ENCODE data around the gene TSNAXIP1.
A peak's percentile ranks its signal among the peaks of the same experiment; 100 is the strongest.

Gene TSNAXIP1

GRCh38 chr16:67775273-67775672 lies 31.4 kb upstream of the TSNAXIP1 start:
- no peak overlapping the region for H3K4me2 ChIP-seq
- peaks cover 0 to 28% (median 18%) of the 10 kb centered on the region in 10 experiments; a peak in 16 of 20 replicates for H3K4me1 ChIP-seq
- no peak for TF ChIP-seq Cebpa-rat (IDR thresholded peaks at IDR 0.05)
- H3K27ac ChIP-seq: no peak overlapping the region
- H3K9me3 ChIP-seq (replicated peaks in 1 of 11): no peaks in the 10 kb centered on the region
- peaks cover 25 to 99% (median 54%) of the 10 kb centered on the region in 11 experiments; a peak in 21 of 22 replicates for H4K20me1 ChIP-seq
- no peak overlapping the region for H3K4me3 ChIP-seq
- H3K36me3 ChIP-seq: peaks cover 23 to 71% (median 53%) of the 10 kb centered on the region in 11 experiments
- no peaks in the 10 kb centered on the region for H3K27me3 ChIP-seq
- H3K9ac ChIP-seq: no peak overlapping the region

- H3K4me1 ChIP-seq: peaks cover 0 to 37% (median 9%) of the 10 kb centered on the region in 10 experiments; a peak in 11 of 20 replicates
- peaks cover 0 to 5% (median 0%) of the 10 kb centered on the region in 11 experiments; a peak in 2 of 22 replicates for H3K9me3 ChIP-seq (replicated peaks in 1 of 11)
- peaks cover 36 to 100% (median 61%) of the 10 kb centered on the region in 11 experiments; a peak in 20 of 22 replicates for H4K20me1 ChIP-seq
- H3K27me3 ChIP-seq: no peaks in the 10 kb centered on the region
- H3K9ac ChIP-seq: no peak overlapping the region
- H3K4me2 ChIP-seq: 0 out of 22 replicates have a peak overlapping the region, but pooled peaks of 1 of the 11 experiments have one; percentile 0
- H3K36me3 ChIP-seq: peaks cover 18 to 71% (median 39%) of the 10 kb centered on the region in 11 experiments; a peak in 21 of 22 replicates
- H3K4me3 ChIP-seq: no peak overlapping the region
- no peak for TF ChIP-seq Cebpa-rat (IDR thresholded peaks at IDR 0.05)
- no peak overlapping the region for H3K27ac ChIP-seq
Measured at GRCh38 chr16:67779256-67780014, 27.3 kb upstream of the TSNAXIP1 start.

GRCh38 chr16:67780847-67781564 lies 25.7 kb upstream of the TSNAXIP1 start:
- H3K36me3 ChIP-seq: peaks cover 30 to 73% (median 46%) of the 10 kb centered on the region in 11 experiments
- H3K4me2 ChIP-seq: no peak overlapping the region; a peak in 1 of 22 replicates
- no peaks in the 10 kb centered on the region for H3K27me3 ChIP-seq
- H3K27ac ChIP-seq: no peak overlapping the region
- peaks cover 0 to 34% (median 9%) of the 10 kb centered on the region in 10 experiments; a peak in 10 of 20 replicates for H3K4me1 ChIP-seq
- TF ChIP-seq Cebpa-rat (IDR thresholded peaks at IDR 0.05): no peak
- peaks cover 0 to 16% (median 0%) of the 10 kb centered on the region in 11 experiments; a peak in 2 of 22 replicates for H3K9me3 ChIP-seq (replicated peaks in 1 of 11)
- H3K4me3 ChIP-seq: no peak overlapping the region
- peaks cover 35 to 100% (median 57%) of the 10 kb centered on the region in 11 experiments; a peak in 20 of 22 replicates for H4K20me1 ChIP-seq
- H3K9ac ChIP-seq: no peak overlapping the region

- H3K9ac ChIP-seq: no peak overlapping the region
- no peak overlapping the region for H3K4me3 ChIP-seq
- H3K27me3 ChIP-seq: no peaks in the 10 kb centered on the region
- peaks cover 0 to 16% (median 0%) of the 10 kb centered on the region in 11 experiments; a peak in 2 of 22 replicates for H3K9me3 ChIP-seq (replicated peaks in 1 of 11)
- H3K27ac ChIP-seq: no peak overlapping the region
- H4K20me1 ChIP-seq: peaks cover 37 to 100% (median 58%) of the 10 kb centered on the region in 11 experiments; a peak in 20 of 22 replicates
- H3K4me2 ChIP-seq: 0 out of 22 replicates have a peak overlapping the region, but pooled peaks of 1 of the 11 experiments have one; percentile 1
- no peak for TF ChIP-seq Cebpa-rat (IDR thresholded peaks at IDR 0.05)
- peaks cover 0 to 34% (median 9%) of the 10 kb centered on the region in 10 experiments; a peak in 10 of 20 replicates for H3K4me1 ChIP-seq
- H3K36me3 ChIP-seq: peaks cover 35 to 78% (median 47%) of the 10 kb centered on the region in 11 experiments
Measured at GRCh38 chr16:67781565-67781921, 25.1 kb upstream of the TSNAXIP1 start.

- no peak for TF ChIP-seq Cebpa-rat (IDR thresholded peaks at IDR 0.05)
- Histone ChIP-seq H4K20me1 (peaks cover 39 to 100% (median 71%) of the 10 kb centered on the region in 11 experiments; a peak in 20 of 22 replicates), H3K9me3 (replicated peaks in 1 of 11) (peaks cover 0 to 16% (median 0%) of the 10 kb centered on the region in 11 experiments; a peak in 2 of 22 replicates), H3K9ac (no peak overlapping the region), H3K36me3 (peaks cover 42 to 89% (median 52%) of the 10 kb centered on the region in 11 experiments), H3K4me3 (no peak overlapping the region), H3K4me2 (no peak overlapping the region), H3K27ac (no peak overlapping the region), H3K27me3 (no peaks in the 10 kb centered on the region), H3K4me1 (peaks cover 0 to 34% (median 9%) of the 10 kb centered on the region in 10 experiments; a peak in 10 of 20 replicates)
Measured at GRCh38 chr16:67782567-67783352, 23.9 kb upstream of the TSNAXIP1 start.

GRCh38 chr16:67783353-67783725 lies 23.4 kb upstream of the TSNAXIP1 start:
- Histone ChIP-seq H4K20me1 (peaks cover 39 to 100% (median 70%) of the 10 kb centered on the region in 11 experiments; a peak in 20 of 22 replicates), H3K4me3 (no peak overlapping the region), H3K4me1 (peaks cover 0 to 34% (median 9%) of the 10 kb centered on the region in 10 experiments; a peak in 10 of 20 replicates), H3K27me3 (no peaks in the 10 kb centered on the region), H3K9ac (no peak overlapping the region), H3K36me3 (peaks cover 38 to 93% (median 52%) of the 10 kb centered on the region in 11 experiments), H3K4me2 (no peak overlapping the region), H3K9me3 (replicated peaks in 1 of 11) (peaks cover 0 to 16% (median 0%) of the 10 kb centered on the region in 11 experiments; a peak in 2 of 22 replicates), H3K27ac (no peak overlapping the region)
- TF ChIP-seq Cebpa-rat (IDR thresholded peaks at IDR 0.05): no peak

- Histone ChIP-seq H3K4me2 (no peak overlapping the region), H3K4me3 (no peak overlapping the region), H3K27me3 (no peaks in the 10 kb centered on the region), H4K20me1 (peaks cover 18 to 100% (median 57%) of the 10 kb centered on the region in 11 experiments; a peak in 20 of 22 replicates), H3K4me1 (peaks cover 5 to 32% (median 15%) of the 10 kb centered on the region in 10 experiments; a peak in 15 of 20 replicates), H3K36me3 (peaks cover 26 to 80% (median 49%) of the 10 kb centered on the region in 11 experiments), H3K9ac (no peak overlapping the region), H3K27ac (no peak overlapping the region), H3K9me3 (replicated peaks in 1 of 11) (peaks cover 0 to 16% (median 0%) of the 10 kb centered on the region in 11 experiments; a peak in 2 of 22 replicates)
- TF ChIP-seq Cebpa-rat (IDR thresholded peaks at IDR 0.05): no peak
Measured at GRCh38 chr16:67786491-67786890, 20.2 kb upstream of the TSNAXIP1 start.

GRCh38 chr16:67790071-67790470 lies 16.6 kb upstream of the TSNAXIP1 start:
- H3K4me3 ChIP-seq: no peak overlapping the region
- peaks cover 16 to 100% (median 64%) of the 10 kb centered on the region in 11 experiments; a peak in 19 of 22 replicates for H4K20me1 ChIP-seq
- H3K27ac ChIP-seq: no peak overlapping the region
- peaks cover 13 to 51% (median 34%) of the 10 kb centered on the region in 11 experiments; a peak in 19 of 22 replicates for H3K36me3 ChIP-seq
- H3K4me1 ChIP-seq: peaks cover 0 to 29% (median 14%) of the 10 kb centered on the region in 10 experiments; a peak in 13 of 20 replicates
- no peak overlapping the region for H3K9ac ChIP-seq
- peaks cover 0 to 5% (median 0%) of the 10 kb centered on the region in 11 experiments; a peak in 1 of 22 replicates for H3K9me3 ChIP-seq (replicated peaks in 1 of 11)
- no peaks in the 10 kb centered on the region for H3K27me3 ChIP-seq
- H3K4me2 ChIP-seq: peak overlapping the region in 4 of 11 experiments; percentile 21 to 56 (median 24); a peak in 6 of 22 replicates
- TF ChIP-seq Cebpa-rat (IDR thresholded peaks at IDR 0.05): no peak
